Astrocyte (in vitro differentiated cells and primary cell): ENCODE measurements around the gene TLNRD1. TPM values are rescaled to one million over a fixed set of nuclear protein-coding genes. Genes with fewer than 3 reads are reported as not detected.
A peak's percentile ranks its signal among the peaks of the same experiment; 100 is the strongest.

Source experiments
- DNase-seq: peaks from one replicate; pipeline ENCODE4 v3.0.0-alpha.2; 2010; ENCODE audit warnings: low read depth
- FAIRE-seq: peaks from 2 replicates; lab custom pipeline; 2011; peaks lifted over from hg19 to GRCh38; lab: Jason Lieb, UNC
- H2AFZ ChIP-seq: 2 replicates; pipeline ENCODE4 v1.6.0; 2012; ENCODE audit warnings: low read depth, low read length, inconsistent platforms
- H3K27ac ChIP-seq: 2 replicates; pipeline ENCODE4 v1.5.1; 2011; ENCODE audit warnings: low read depth, low read length, inconsistent platforms
- H3K27me3 ChIP-seq: 2 replicates; pipeline ENCODE4 v1.6.0; 2011; ENCODE audit warnings: low read length, inconsistent platforms; ENCODE audit not compliant: insufficient read depth
- H3K36me3 ChIP-seq: 2 replicates; pipeline ENCODE4 v1.5.1; 2011; ENCODE audit warnings: low read length, inconsistent platforms; ENCODE audit not compliant: insufficient read depth
- H3K4me1 ChIP-seq: 2 replicates; pipeline ENCODE4 v1.5.1; 2011; ENCODE audit warnings: low read length, inconsistent platforms; ENCODE audit not compliant: insufficient read depth
- H3K4me2 ChIP-seq: 2 replicates; pipeline ENCODE4 v1.6.0; 2012; ENCODE audit warnings: low read length, inconsistent platforms
- H3K4me3 ChIP-seq: 2 replicates; pipeline ENCODE4 v1.5.1; 2011; ENCODE audit warnings: low read depth, mild to moderate bottlenecking, low read length, inconsistent platforms; ENCODE audit not compliant: insufficient read depth
- H3K79me2 ChIP-seq: 2 replicates; pipeline ENCODE4 v1.6.0; 2012; ENCODE audit warnings: mild to moderate bottlenecking, low read length, inconsistent platforms; ENCODE audit not compliant: insufficient read depth
- H3K9ac ChIP-seq: 2 replicates; pipeline ENCODE4 v1.6.0; 2012; ENCODE audit warnings: mild to moderate bottlenecking, low read length, inconsistent platforms
- H3K9me3 ChIP-seq: 2 replicates; pipeline ENCODE4 v1.5.1; 2012; ENCODE audit warnings: low read depth, mild to moderate bottlenecking, low read length, inconsistent platforms; ENCODE audit not compliant: insufficient read depth
- H4K20me1 ChIP-seq: 2 replicates; pipeline ENCODE4 v1.6.0; 2012; ENCODE audit warnings: low read length, inconsistent platforms; ENCODE audit not compliant: insufficient read depth
- H3K27ac Mint-ChIP-seq: one replicate; pipeline ENCODE4 v1.8.0; 2021; ENCODE audit warnings: mild to moderate bottlenecking, mixed read lengths; ENCODE audit not compliant: unreplicated experiment
- H3K27me3 Mint-ChIP-seq: one replicate; pipeline ENCODE4 v1.8.0; 2021; ENCODE audit warnings: low read depth, mixed read lengths; ENCODE audit not compliant: unreplicated experiment
- H3K36me3 Mint-ChIP-seq: one replicate; pipeline ENCODE4 v1.8.0; 2021; ENCODE audit warnings: low read depth, mixed read lengths; ENCODE audit not compliant: unreplicated experiment
- H3K4me1 Mint-ChIP-seq: one replicate; pipeline ENCODE4 v1.8.0; 2021; ENCODE audit warnings: low read depth, mixed read lengths; ENCODE audit not compliant: unreplicated experiment
- H3K4me3 Mint-ChIP-seq: one replicate; pipeline ENCODE4 v1.8.0; 2021; ENCODE audit warnings: mild to moderate bottlenecking, moderate library complexity, mixed read lengths; ENCODE audit not compliant: unreplicated experiment
- H3K9me3 Mint-ChIP-seq: one replicate; pipeline ENCODE4 v1.8.0; 2021; ENCODE audit warnings: mild to moderate bottlenecking, mixed read lengths; ENCODE audit not compliant: unreplicated experiment
- CTCF ChIP-seq: IDR thresholded peaks from 2 replicates; pipeline ENCODE4 v1.5.1; 2011; ENCODE audit warnings: low read depth, mild to moderate bottlenecking, inconsistent platforms, low read length, moderate library complexity; ENCODE audit not compliant: insufficient read depth
- EZH2 ChIP-seq: IDR thresholded peaks from 2 replicates; pipeline ENCODE4 v1.6.1; 2012; ENCODE audit warnings: mild to moderate bottlenecking, low read length, inconsistent platforms; ENCODE audit not compliant: insufficient read depth
- total RNA-seq: library from RNA; stranded (reverse); gene quantifications from 2 replicates; pipeline ENCODE4 v1.2.1, GENCODE V29; 2021

The TLNRD1 gene
- total RNA-seq, 1 donor from 2014 or later, result 24.2 TPM

- Histone ChIP-seq H3K27me3 (no peaks in the 10 kb centered on the region), H3K9me3 (no peaks in the 10 kb centered on the region), H3K36me3 (peaks cover 9% of the 10 kb centered on the region), H2AFZ (peak overlapping the region; percentile 15), H3K79me2 (peaks cover 68% of the 10 kb centered on the region), H3K27ac (peak overlapping the region; percentile 90), H3K4me2 (peak overlapping the region; percentile 95), H3K9ac (peak overlapping the region; percentile 94), H4K20me1 (peaks cover 52% of the 10 kb centered on the region), H3K4me3 (peak overlapping the region; percentile 85), H3K4me1 (peaks cover 16% of the 10 kb centered on the region)
- Mint-ChIP-seq H3K4me3 (peak overlapping the region; percentile 77), H3K4me1 (peaks cover 14% of the 10 kb centered on the region), H3K27ac (no peak overlapping the region), H3K36me3 (no peaks in the 10 kb centered on the region), H3K9me3 (no peaks in the 10 kb centered on the region), H3K27me3 (no peaks in the 10 kb centered on the region)
- TF ChIP-seq EZH2 (no peak), CTCF (no peak)
- FAIRE-seq (no peak), DNase-seq (no peak)
Observed at GRCh38 chr15:81002331-81003096, 1.8 kb downstream of the TLNRD1 start.

GRCh38 chr15:81003097-81003350 lies 2.3 kb downstream of the TLNRD1 start:
- peak overlapping the region; percentile 85 for H3K4me3 ChIP-seq
- no peak for TF ChIP-seq CTCF
- Mint-ChIP-seq H3K4me3 (peak overlapping the region; percentile 81), H3K4me1 (peaks cover 14% of the 10 kb centered on the region), H3K27me3 (no peaks in the 10 kb centered on the region), H3K9me3 (no peaks in the 10 kb centered on the region), H3K36me3 (no peaks in the 10 kb centered on the region), H3K27ac (no peak overlapping the region)
- H3K9me3 ChIP-seq, result no peaks in the 10 kb centered on the region
- peaks cover 16% of the 10 kb centered on the region for H3K4me1 ChIP-seq
- DNase-seq, result no peak
- no peak overlapping the region for H3K9ac ChIP-seq
- no peak for FAIRE-seq
- no peak overlapping the region for H2AFZ ChIP-seq
- H3K27me3 ChIP-seq, result no peaks in the 10 kb centered on the region
- no peak overlapping the region for H3K27ac ChIP-seq
- H3K79me2 ChIP-seq, result peaks cover 73% of the 10 kb centered on the region
- H3K36me3 ChIP-seq, result peaks cover 9% of the 10 kb centered on the region
- H4K20me1 ChIP-seq, result peaks cover 57% of the 10 kb centered on the region
- peak overlapping the region; percentile 95 for H3K4me2 ChIP-seq

GRCh38 chr15:81006124-81006523 lies 5.4 kb downstream of the TLNRD1 start:
- Histone ChIP-seq H4K20me1 (peaks cover 76% of the 10 kb centered on the region), H3K36me3 (peaks cover 9% of the 10 kb centered on the region), H3K4me2 (no peak overlapping the region), H3K9me3 (no peaks in the 10 kb centered on the region), H3K4me1 (peaks cover 16% of the 10 kb centered on the region), H3K27me3 (no peaks in the 10 kb centered on the region), H3K4me3 (no peak overlapping the region), H3K9ac (no peak overlapping the region), H2AFZ (no peak overlapping the region), H3K27ac (no peak overlapping the region), H3K79me2 (peaks cover 77% of the 10 kb centered on the region)
- Mint-ChIP-seq H3K4me1 (peaks cover 14% of the 10 kb centered on the region), H3K27ac (no peak overlapping the region), H3K36me3 (peaks cover 2% of the 10 kb centered on the region), H3K4me3 (no peak overlapping the region), H3K27me3 (no peaks in the 10 kb centered on the region), H3K9me3 (no peaks in the 10 kb centered on the region)
- TF ChIP-seq EZH2 (no peak), CTCF (no peak)
- FAIRE-seq, result no peak
- DNase-seq, result no peak
